MV-4-11 (cell line): ENCODE results near the gene CEP170B.
"Not testable (repeated sequence)": the region's sequence is repeated elsewhere in the genome, so short reads cannot be mapped to it uniquely, and the experiment has no call there.

Experiments used
- DNase-seq: peaks from one replicate; lab custom pipeline; 2025; lab: John Stamatoyannopoulos, UW

Gene CEP170B

DNA sequence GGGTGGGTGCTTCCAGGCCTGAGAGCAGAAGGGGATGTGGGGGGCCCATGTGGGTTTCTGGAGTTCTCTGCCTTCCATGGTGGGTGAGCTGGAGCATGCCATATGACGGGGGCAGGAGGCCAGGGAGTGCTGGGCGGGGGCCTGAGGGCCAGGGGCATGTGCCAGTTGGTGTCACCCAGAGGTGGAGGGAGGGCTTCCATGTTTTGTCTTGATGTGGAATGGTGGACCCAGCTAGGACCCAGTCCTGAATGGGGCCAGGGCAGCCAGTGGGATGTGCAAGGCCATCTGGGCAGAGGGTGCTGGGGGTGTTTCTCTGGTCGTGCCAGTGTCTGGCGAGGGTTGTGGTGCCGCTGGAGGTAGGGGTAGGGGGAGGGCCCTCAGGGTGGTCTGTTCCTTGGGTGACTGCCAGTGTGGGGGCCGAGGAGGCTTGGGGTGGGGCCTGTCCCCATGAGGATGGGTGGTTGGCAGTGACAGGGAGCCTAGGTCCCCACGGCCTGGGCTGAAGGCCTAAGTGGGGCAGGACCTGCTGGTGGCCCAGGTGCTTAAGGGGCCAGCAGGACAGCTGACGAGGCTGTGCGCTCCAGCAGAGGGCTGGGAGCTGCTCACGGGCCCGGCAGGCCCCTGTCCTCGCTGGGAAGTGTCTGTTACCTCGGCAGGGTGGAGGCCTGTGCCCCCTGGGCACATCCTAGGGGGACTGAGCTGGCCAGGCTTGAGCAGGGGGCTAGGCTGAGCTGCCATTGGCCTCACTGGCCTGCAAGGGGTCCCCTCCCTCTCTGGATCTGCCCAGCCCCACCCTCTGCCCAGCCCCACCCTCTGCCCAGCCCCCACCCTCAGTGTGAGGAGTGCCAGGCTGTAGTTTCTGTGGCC lies 26.8 kb downstream of the CEP170B start:
- DNase-seq: no peak

DNA sequence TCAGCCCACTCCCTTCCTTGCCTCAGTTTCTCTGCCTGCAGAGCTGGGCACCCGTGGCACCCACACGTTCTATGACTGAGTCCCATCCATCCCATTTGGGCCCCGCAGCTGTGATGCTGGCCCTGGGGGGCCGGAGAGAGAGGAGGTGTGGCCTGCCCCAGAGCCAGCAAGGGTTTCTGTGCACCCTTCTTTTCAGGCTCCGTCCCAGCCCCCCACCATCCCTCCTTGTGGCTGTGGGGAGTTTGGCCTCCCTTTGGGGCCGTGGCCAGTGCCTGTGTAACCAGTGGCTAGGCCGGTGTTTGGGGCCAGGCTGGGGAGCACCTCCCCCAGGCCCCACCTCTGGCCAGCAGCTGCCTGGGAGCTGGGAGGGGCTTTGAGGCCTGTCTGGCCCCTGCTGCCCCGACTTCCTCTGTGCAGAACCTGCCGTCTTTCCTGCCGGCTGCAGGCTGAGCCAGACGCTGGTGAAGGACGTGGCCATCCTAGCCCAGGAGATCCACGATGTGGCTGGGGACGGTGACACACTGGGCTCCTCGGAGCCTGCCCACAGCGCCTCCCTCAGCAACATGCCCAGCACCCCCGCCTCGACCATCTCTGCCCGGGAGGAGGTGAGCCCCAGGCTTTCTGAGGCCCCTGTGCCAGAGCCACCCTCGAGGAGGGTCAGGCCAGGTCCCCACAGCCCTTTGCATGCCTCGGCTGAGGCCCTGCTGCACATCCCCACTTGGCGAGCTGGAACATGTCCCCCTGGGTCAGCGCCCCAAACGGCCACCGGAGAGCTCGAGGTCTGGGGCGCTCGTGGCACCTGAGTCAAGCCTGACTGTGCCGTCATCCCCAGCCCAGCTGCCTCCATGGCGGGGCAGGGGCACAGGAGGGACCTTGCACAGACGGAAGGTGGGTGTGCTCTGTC lies 27.7 kb downstream of the CEP170B start:
- no peak for DNase-seq

DNA sequence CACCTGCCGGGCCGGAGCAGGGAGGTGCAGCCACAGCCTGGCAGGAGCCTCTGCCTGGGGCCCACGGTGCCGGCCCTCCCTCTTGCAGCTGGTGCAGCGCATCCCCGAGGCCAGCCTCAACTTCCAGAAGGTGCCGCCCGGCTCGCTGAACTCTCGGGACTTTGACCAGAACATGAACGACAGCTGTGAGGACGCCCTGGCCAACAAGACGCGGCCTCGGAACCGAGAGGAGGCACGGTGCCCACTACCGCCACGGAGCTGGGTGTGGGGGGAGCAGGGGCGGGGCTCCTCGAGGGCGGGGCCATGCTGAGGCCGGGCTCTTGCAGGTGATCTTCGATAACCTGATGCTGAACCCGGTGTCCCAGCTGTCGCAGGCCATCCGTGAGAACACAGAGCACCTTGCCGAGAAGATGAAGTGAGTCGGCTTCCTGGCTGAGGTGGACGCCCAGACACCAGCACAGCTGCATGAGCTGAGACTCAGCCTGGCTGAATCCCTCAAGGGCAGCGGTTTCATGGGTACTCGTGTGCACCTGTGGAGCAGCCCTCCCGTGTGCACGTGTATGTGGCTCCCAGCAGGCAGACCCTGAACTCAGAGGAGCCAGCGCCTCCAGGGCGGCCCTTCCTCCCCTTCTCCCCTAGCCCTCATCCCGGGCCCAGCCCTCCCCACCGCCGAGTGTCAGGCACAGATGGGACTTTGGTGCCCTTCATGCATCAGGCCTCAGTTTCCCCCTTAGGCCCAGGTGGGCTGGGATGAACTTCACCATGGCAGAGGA lies 28.6 kb downstream of the CEP170B start:
- DNase-seq: no peak

DNA sequence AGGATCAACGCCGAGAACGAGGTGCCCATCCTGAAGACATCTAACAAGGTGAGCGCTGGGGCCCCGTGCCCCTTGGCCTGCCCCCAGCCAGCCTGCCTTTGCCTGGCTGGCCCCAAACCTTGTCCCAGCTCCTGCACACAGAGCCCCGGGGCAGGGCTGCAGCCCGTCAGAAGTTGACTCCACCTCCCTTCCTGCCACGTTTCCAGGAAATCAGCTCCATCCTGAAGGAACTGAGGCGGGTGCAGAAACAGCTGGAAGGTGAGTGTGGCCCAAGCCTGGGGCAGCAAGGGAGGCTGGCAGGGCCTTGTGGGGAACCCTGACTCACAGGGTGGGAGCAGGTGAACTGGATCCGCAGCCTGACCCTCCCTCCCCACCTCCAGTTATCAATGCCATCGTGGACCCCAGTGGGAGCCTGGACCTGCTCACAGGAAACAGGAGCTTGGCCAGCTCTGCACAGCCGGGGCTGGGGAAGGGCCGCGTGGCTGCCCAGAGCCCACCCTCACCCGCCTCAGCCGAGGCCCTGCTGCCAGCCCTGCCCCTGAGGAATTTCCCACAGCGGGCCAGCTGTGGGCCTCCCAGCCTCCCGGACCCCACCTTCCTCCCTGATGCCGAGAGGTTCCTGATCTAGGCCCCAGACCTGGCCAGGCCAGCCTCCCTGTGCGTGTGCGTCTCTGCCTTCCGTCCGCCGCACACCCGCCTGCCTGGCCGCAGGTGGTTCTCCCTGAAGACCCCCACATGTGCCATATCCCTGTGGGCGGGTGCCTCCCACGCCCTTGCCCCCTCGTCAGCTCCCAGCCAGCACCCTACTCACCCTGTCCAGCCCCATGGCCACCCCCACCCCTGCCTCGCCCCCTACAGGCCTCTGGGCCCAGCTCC lies 29.5 kb downstream of the CEP170B start:
- no peak for DNase-seq

DNA sequence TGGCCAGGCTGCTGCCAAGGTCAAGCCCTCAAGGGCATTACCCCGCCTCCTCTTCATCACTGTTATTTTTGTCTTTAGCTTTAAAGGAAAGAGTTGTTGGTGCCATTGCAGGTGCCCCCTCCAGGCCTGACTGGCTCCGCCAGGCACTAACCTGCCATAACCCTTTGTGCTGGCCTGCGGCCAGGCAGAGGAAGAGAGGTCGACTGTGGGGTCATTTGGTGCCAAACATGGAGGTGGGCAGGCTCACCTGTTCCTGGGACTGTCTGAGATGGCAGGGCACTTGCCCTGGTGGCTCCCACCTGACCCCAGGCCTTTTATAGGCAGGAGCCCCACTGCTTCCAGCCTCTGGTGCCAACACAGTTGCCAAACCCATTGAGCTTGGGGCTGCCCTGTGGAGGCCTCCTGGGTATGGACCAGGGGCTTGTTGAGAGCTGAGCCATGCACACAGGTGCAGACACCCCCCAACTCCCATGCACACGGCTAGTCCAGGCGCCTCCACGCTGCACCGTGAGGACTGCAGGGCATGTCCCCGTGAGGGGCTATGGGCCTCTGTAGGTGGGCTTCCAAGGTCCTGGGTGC lies 30.2 kb downstream of the CEP170B start:
- no peak for DNase-seq

DNA sequence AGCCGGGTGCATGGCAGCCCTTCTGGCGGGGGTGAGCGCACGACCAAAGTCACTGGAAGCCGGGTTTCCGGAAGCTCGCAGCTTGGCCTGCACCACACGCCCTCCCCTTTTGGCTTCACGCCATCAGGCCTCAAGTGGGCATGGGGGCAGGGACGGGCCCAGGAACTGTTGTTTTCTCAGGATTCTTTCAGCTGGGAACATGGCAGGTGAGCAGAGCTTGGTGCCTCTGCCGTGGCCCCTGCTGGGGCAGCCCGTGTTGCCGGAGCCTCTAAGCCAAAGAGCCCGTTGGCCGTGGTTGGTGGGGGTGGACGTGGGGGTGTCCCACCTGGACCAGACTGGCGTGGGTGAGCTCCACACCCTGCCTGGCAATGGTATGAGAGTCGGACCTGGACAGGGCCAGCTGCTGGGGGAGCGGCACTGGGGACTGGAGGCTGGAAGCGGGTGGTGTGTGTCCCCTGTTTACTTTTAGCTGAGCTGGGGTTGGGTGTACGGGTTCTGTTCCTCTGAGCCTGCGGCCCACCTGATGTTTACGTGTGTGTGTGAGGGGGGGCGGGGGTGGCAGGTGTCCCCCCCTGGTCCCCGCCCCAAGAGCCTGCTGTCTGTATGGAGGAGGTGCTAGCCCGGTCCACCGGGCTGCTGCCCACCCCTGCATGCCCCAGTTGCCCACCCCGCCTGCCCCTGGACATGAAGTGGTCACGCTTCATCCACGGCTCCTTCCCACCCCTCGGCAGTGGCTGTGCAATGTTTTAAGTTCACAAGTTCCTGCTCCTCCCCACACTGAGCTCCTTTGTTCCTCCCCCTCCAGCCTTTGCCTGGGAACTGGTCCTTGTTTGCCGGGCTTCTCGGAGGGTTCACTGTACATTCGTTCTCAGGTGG lies 31.0 kb downstream of the CEP170B start:
- DNase-seq: no peak

DNA sequence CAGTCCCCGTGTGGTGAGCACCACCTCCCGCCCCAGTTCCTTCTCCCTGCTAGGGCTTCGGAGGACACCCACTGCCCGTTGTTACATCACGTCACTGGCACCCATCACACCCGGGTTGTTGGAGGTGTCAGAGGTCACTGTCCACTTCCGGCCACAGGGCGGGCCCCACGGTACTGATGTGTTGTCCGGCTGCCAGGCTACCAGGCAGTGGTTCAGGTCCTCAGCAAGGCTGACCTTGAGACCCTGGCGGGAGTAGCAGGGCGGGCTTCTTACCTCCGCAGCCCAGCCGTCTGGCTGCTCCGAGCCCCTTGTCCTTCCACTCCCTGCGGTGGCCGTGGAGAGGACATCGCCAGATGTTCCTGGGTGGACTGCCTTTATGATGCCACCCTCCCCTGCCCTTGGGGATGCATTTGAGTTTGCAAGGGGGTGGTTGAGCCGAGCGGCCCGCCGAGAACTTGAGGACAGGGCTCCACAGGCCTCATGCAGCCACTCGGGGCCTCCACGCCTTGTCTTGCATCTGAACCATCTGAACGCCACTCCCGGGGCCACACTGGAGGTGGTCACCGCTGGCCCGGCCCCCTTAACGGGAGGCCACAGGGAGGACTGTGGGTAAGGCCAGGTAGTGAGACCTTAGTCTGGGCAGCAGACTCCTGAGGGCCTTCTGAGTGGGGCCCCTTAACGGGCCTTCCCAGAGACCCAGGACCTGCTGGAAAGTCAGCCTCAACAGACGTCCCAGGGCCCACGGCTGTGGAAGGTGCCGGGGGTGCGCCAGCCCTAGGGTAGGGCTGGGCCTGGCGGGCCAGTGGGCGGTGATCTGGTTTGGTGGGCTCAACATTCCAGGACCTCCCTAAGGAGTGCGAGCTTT lies 32.5 kb downstream of the CEP170B start:
- no peak for DNase-seq

DNA sequence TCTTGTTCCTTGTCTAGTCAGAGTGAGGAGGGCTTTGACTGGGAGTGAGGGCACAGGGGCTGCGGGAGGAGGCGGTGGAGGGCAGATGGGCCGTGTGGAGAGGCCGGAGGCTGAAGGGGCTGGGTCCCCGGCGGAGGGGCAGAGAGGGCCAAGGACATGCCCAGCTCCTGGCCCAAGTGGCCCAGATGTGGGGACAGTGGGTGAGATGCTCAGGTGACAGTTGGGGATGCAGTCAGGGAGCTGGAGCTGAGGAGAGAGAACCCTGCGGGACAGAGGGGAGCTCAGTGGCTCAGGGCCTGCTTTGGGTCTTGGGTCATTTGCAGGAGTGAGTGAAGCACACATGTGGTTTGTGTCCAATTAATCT lies 33.1 kb downstream of the CEP170B start:
- DNase-seq: no peak

DNA sequence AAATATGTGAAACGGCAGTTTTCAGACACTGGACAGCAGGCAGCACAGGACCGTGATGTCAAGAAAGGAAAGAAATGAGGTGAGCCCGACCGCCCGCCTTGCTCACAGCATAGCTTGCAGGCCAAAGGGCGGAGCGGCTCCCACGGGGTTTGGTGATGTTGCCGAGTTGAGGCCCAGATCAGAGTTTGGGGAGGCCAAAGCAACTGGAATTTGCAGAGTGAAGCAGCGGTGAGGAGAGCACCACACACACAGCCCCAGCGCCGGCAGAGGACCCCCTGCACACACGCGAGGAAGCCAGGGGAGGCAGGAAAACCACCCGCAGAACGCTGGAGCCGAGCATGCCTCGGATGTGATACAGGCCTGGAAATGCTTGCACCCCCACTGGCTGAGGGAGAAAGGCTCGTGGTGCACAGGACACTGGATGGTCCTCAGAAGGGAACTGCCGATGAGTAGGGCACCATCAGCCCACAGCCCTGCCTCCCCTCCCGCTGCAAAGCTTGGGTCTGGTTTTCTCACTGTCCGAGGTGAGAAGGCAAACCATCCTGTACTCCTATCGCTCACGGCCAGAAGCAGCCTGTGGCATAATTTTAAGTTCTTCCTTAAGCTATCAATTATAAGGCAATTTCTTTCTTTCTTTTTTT lies 33.9 kb downstream of the CEP170B start:
- DNase-seq: no peak

DNA sequence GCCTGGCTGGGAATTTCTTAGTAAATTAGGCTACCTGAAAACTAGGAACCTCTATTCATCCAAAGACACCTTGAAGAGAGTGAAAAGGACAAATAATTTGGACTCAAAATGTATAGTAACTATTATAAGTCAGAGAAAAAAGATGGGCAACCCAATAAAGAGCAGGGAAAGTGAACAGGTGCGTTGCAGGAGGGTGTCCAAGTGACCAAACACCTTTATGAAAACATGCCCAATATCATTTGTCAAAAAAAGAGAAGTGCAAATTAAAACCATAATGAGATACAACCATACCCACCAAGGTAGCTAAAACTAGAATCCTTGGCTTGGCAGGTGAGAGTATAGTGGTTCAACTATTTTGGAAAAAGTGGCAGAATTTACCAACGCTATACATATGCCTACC lies 34.7 kb downstream of the CEP170B start:
- no peak for DNase-seq

DNA sequence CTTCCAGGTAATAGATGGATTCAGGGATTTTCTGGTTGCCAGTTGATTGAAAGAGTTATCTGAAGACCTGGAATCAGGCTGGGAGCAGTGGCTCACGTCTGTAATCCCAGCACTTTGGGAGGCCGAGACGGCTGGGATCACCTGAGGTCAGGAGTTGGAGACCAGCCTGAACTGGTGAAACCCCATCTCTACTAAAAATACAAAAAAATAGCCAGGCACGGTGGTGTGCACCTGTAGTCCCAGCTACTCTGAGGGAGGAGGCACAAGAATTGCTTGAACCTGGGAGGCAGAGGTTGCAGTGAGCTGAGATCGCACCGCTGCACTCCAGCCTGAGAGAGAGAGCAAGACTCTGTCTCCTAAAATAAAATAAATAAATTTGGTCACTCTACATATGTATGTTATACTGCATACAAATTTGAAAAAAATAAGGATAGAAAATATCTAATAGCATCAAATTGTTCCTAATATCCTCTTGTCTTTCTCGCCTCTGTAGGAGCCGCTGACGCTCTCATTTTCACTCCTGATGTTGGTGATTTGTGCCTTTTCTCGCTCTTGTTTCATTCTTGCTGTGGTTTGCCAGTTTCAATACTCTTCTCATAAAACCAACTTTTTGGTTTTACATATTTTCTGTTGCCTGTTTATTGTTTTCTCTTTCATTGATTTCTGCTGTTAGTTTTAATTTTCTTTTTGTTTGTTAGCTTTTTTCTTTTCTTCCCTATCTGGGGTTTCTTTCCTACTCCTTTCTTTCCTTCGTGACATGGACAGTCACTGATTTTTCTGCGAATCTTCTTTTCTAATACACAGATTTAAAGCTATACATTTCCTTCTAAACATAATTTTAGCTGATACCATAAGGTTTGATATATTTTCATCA lies 35.8 kb downstream of the CEP170B start:
- no peak for DNase-seq

DNA sequence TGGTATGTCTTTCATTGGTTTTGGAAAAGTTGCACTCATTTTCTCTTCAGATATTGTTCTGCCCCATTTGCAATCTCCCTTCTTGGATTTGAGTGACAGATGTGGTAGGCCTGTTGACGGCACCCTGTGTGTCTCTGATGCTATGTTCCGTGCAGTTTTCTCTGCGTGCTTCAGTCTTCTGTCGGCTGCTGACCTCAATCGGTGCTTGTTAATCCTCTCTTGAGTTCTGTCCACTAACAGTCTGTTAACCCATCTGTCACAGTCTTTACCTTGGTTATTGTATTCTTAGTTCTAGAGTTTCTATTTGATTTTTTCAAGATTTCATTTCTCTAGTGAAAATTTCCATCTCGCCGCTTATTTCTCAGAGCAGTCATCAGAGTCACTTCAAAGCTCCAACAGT lies 38.9 kb downstream of the CEP170B start:
- no peak for DNase-seq

DNA sequence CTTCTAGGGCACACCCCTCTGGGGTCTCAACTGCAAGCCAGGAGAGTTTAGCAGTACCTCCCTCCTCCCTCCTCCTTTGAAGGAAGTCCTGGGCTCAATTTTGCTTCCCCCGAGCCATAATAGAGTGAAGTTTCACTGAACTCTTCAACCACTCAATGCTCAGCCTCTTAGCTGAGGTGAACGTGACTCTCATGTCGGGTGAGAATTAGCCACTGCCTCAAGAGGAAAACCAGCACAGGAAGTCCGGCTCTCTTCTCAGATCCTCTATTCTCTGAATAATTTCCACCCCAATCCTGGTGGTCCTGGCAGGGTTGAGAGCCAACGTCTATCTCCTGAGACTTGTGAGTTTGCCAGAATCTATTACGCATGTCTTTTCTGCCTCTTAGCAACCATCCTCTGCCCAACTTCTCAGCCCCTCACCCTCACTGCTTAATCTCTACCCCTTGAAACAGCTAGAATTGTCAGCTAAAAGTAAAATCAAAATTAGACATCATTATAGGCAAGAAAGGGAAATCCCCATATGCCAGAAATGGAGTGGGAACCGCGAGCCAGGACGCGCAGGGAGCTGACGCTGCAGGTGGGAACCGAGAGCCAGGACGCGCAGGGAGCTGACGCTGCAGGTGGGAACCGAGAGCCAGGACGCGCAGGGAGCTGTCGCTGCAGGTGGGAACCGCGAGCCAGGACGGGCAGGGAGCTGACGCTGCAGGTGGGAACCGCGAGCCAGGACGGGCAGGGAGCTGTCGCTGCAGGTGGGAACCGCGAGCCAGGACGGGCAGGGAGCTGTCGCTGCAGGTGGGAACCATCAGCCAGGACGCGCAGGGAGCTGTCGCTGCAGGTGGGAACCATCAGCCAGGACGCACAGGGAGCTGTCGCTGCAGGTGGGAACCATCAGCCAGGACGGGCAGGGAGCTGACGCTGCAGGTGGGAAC lies 39.8 kb downstream of the CEP170B start:
- peak; percentile 41 for DNase-seq

DNA sequence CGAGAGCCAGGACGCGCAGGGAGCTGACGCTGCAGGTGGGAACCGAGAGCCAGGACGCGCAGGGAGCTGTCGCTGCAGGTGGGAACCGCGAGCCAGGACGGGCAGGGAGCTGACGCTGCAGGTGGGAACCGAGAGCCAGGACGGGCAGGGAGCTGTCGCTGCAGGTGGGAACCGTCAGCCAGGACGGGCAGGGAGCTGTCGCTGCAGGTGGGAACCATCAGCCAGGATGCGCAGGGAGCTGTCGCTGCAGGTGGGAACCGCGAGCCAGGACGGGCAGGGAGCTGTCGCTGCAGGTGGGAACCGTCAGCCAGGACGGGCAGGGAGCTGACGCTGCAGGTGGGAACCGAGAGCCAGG lies 40.5 kb downstream of the CEP170B start:
- not testable (repeated sequence) for DNase-seq

DNA sequence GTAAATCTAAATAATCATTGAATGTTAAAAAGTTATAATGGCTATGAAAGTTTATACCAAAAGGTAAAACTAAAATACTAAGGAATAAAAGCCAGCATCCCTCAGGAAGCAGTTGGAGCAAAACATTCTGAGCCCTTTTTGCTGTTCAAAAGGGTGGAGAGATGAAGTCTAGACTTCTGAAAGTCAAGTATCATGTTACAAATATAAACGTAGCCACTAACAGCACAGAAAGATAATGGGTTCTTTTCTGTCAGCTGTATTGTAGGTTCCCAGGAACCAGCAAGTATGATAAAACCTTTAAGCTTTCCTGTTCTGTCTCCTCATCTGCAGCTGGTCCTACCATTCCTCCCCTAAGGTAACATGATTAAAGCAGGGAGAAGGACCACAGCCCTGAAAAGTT lies 43.2 kb downstream of the CEP170B start:
- no peak for DNase-seq

DNA sequence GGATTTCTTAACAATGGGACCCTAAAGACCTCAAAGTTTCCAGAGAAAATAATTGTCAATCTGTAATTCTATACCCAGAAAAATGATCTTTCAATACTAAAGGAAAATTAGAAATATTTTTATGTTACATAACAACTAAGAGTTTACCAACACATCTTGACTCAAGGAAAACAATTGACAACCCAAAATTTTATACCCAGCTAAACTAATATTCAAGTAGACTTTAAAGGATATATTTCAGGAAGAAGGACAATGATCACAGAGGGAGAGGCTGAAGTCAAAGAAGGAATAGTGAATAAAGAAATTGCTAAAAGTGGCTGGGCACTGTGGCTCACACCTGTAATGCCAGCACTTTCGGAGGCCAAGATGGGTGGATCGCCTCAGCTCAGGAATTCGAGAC lies 47.0 kb downstream of the CEP170B start:
- DNase-seq: no peak

DNA sequence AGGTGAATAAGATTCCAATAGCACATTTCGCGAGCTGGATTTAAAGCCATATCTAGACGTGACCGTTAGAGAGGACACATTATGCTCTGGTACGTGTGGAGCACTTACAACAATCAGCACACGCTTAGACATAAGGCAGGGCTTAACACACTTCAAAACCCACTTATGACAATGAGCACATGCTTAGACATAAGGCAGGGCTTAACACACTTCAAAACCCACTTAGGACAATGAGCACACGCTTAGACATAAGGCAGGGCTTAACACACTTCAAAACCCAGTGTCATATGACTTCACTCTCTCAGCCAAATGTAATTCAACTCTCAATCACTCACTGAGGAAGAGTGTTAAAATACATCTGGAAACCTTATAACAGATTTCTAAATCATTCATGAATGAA lies 48.4 kb downstream of the CEP170B start:
- no peak for DNase-seq
